ENCODE data around the gene COL12A1.

- TF ChIP-seq YY1 (IDR thresholded peaks at IDR 0.05; ENCODE audit: insufficient read depth, insufficient read length) (no peak), ZNF274 (IDR thresholded peaks at IDR 0.05; ENCODE audit: low read depth, low read length) (no peak)
Measured at GRCh38 chr6:75143191-75143590, 62.7 kb downstream of the COL12A1 start.
